Measurements from ENCODE around the gene TEX51.

The TEX51 gene

GRCh38 chr2:126879348-126880298 is 19.1 kb upstream of the TEX51 start:
- DNase-seq (ENCODE audit: low spot score) = no peak

- no peak for DNase-seq (ENCODE audit: low spot score)
Observed at GRCh38 chr2:126880324-126880723, 18.4 kb upstream of the TEX51 start.

- DNase-seq (ENCODE audit: low spot score) = no peak
Observed at GRCh38 chr2:126880817-126881216, 17.9 kb upstream of the TEX51 start.

- no peak for DNase-seq (ENCODE audit: low spot score)
Observed at GRCh38 chr2:126881591-126881990, 17.1 kb upstream of the TEX51 start.

- DNase-seq (ENCODE audit: low spot score) = no peak
Observed at GRCh38 chr2:126882181-126882580, 16.5 kb upstream of the TEX51 start.

- no peak for DNase-seq (ENCODE audit: low spot score)
Observed at GRCh38 chr2:126882736-126883665, 15.7 kb upstream of the TEX51 start.

GRCh38 chr2:126883666-126884040 is 15.0 kb upstream of the TEX51 start:
- no peak for DNase-seq (ENCODE audit: low spot score)

- no peak for DNase-seq (ENCODE audit: low spot score)
Observed at GRCh38 chr2:126884861-126885750, 13.6 kb upstream of the TEX51 start.

GRCh38 chr2:126885751-126886210 is 12.9 kb upstream of the TEX51 start:
- no peak for DNase-seq (ENCODE audit: low spot score)

- no peak for DNase-seq (ENCODE audit: low spot score)
Observed at GRCh38 chr2:126886211-126886915, 12.3 kb upstream of the TEX51 start.

- DNase-seq (ENCODE audit: low spot score) = no peak
Observed at GRCh38 chr2:126886916-126887280, 11.8 kb upstream of the TEX51 start.

GRCh38 chr2:126887506-126887905 is 11.2 kb upstream of the TEX51 start:
- no peak for DNase-seq (ENCODE audit: low spot score)

- no peak for DNase-seq (ENCODE audit: low spot score)
Observed at GRCh38 chr2:126888046-126888445, 10.6 kb upstream of the TEX51 start.

GRCh38 chr2:126889071-126889470 is 9.6 kb upstream of the TEX51 start:
- DNase-seq (ENCODE audit: low spot score) = no peak

- no peak for DNase-seq (ENCODE audit: low spot score)
Observed at GRCh38 chr2:126889496-126890135, 9.1 kb upstream of the TEX51 start.

GRCh38 chr2:126890136-126890510 is 8.6 kb upstream of the TEX51 start:
- no peak for DNase-seq (ENCODE audit: low spot score)

- no peak for DNase-seq (ENCODE audit: low spot score)
Observed at GRCh38 chr2:126890551-126891450, 7.9 kb upstream of the TEX51 start.

- DNase-seq (ENCODE audit: low spot score) = no peak
Observed at GRCh38 chr2:126891681-126892500, 6.8 kb upstream of the TEX51 start.

- no peak for DNase-seq (ENCODE audit: low spot score)
Observed at GRCh38 chr2:126893153-126893552, 5.5 kb upstream of the TEX51 start.
